Stimulated activated naive B cell treated with anti-CD40 and anti-IgM and Interleukin-4, amounts not matched to agents 10 μg/mL and 1 μg/mL and 100 μg/mL, for 72 hours (primary cell): Measurements from ENCODE around the gene CYP19A1.

Source experiments
- ATAC-seq, 2 donors: fragments of 150-1000 bp; cut with Tn5 transposase; replicated peaks; 2 replicates each; pipeline ENCODE4 v1.10.0; 2021; ENCODE audit warnings: moderate library complexity in 1 of 2
- DNase-seq: peaks from one replicate; pipeline ENCODE4 v3.0.0; 2021
- H3K27ac Mint-ChIP-seq: one replicate; pipeline ENCODE4 v1.8.0; 2022; ENCODE audit warnings: mild to moderate bottlenecking, mixed read lengths
- H3K27me3 Mint-ChIP-seq, 2 donors: one replicate each; pipeline ENCODE4 v1.8.0; 2022; ENCODE audit warnings: mixed read lengths in 2 of 2
- H3K36me3 Mint-ChIP-seq, 2 donors: one replicate each; pipeline ENCODE4 v1.8.0; 2022; ENCODE audit warnings: mixed read lengths in 2 of 2, mild to moderate bottlenecking in 1 of 2
- H3K4me1 Mint-ChIP-seq, 2 donors: one replicate each; pipeline ENCODE4 v1.8.0; 2022; ENCODE audit warnings: mixed read lengths in 2 of 2, mild to moderate bottlenecking in 1 of 2
- H3K4me3 Mint-ChIP-seq, 2 donors: one replicate each; pipeline ENCODE4 v1.8.0; 2022; ENCODE audit warnings: mild to moderate bottlenecking in 2 of 2, mixed read lengths in 2 of 2, moderate library complexity in 1 of 2
- H3K9me3 Mint-ChIP-seq, 2 donors: one replicate each; pipeline ENCODE4 v1.8.0; 2022; ENCODE audit warnings: mixed read lengths in 2 of 2, mild to moderate bottlenecking in 1 of 2

CYP19A1 gene

GRCh38 chr15:51368751-51369450, 30.5 kb upstream of the CYP19A1 start:
- Mint-ChIP-seq H3K4me1 (peaks cover 0 to 5% of the 10 kb centered on the region in 2 donors), H3K27me3 (peaks cover 0 to 7% of the 10 kb centered on the region in 2 donors), H3K9me3 (no peaks in the 10 kb centered on the region), H3K4me3 (no peak overlapping the region), H3K27ac (no peak overlapping the region), H3K36me3 (no peaks in the 10 kb centered on the region)
- no peak for DNase-seq
- no peak for ATAC-seq

- H3K36me3 Mint-ChIP-seq, result no peaks in the 10 kb centered on the region
- no peaks in the 10 kb centered on the region for H3K4me1 Mint-ChIP-seq
- H3K4me3 Mint-ChIP-seq, result no peak overlapping the region
- no peak for ATAC-seq
- H3K9me3 Mint-ChIP-seq, result no peaks in the 10 kb centered on the region
- H3K27ac Mint-ChIP-seq, result no peak overlapping the region
- H3K27me3 Mint-ChIP-seq, result peaks cover 0 to 7% of the 10 kb centered on the region in 2 donors
- no peak for DNase-seq
Measured at GRCh38 chr15:51368307-51368706, 29.9 kb upstream of the CYP19A1 start.

GRCh38 chr15:51367322-51367976, 29.1 kb upstream of the CYP19A1 start:
- Mint-ChIP-seq H3K4me1 (no peaks in the 10 kb centered on the region), H3K9me3 (no peaks in the 10 kb centered on the region), H3K27ac (no peak overlapping the region), H3K27me3 (peaks cover 0 to 7% of the 10 kb centered on the region in 2 donors), H3K4me3 (no peak overlapping the region), H3K36me3 (no peaks in the 10 kb centered on the region)
- ATAC-seq (no peak), DNase-seq (no peak)

GRCh38 chr15:51366920-51367319, 28.5 kb upstream of the CYP19A1 start:
- DNase-seq (no peak), ATAC-seq (no peak)
- Mint-ChIP-seq H3K27me3 (peaks cover 0 to 7% of the 10 kb centered on the region in 2 donors), H3K4me1 (no peaks in the 10 kb centered on the region), H3K27ac (no peak overlapping the region), H3K36me3 (no peaks in the 10 kb centered on the region), H3K4me3 (no peak overlapping the region), H3K9me3 (no peaks in the 10 kb centered on the region)

- Mint-ChIP-seq H3K9me3 (no peaks in the 10 kb centered on the region), H3K4me3 (no peak overlapping the region), H3K36me3 (no peaks in the 10 kb centered on the region), H3K27me3 (peaks cover 0 to 7% of the 10 kb centered on the region in 2 donors), H3K27ac (no peak overlapping the region), H3K4me1 (no peaks in the 10 kb centered on the region)
- DNase-seq, result no peak
- ATAC-seq, result no peak
Measured at GRCh38 chr15:51366071-51366470, 27.7 kb upstream of the CYP19A1 start.

GRCh38 chr15:51365417-51365816, 27.0 kb upstream of the CYP19A1 start:
- DNase-seq (no peak), ATAC-seq (no peak)
- no peaks in the 10 kb centered on the region for H3K4me1 Mint-ChIP-seq
- no peaks in the 10 kb centered on the region for H3K36me3 Mint-ChIP-seq
- H3K27me3 Mint-ChIP-seq, result peaks cover 0 to 7% of the 10 kb centered on the region in 2 donors
- no peaks in the 10 kb centered on the region for H3K9me3 Mint-ChIP-seq
- no peak overlapping the region for H3K27ac Mint-ChIP-seq
- no peak overlapping the region for H3K4me3 Mint-ChIP-seq

GRCh38 chr15:51363383-51363782, 25.0 kb upstream of the CYP19A1 start:
- Mint-ChIP-seq H3K4me3 (no peak overlapping the region), H3K27me3 (peaks cover 0 to 7% of the 10 kb centered on the region in 2 donors), H3K9me3 (no peaks in the 10 kb centered on the region), H3K36me3 (no peaks in the 10 kb centered on the region), H3K27ac (no peak overlapping the region), H3K4me1 (no peaks in the 10 kb centered on the region)
- DNase-seq (no peak), ATAC-seq (no peak)

- no peak overlapping the region for H3K4me3 Mint-ChIP-seq
- ATAC-seq, result no peak
- peaks cover 3 to 6% of the 10 kb centered on the region in 2 donors for H3K4me1 Mint-ChIP-seq
- DNase-seq, result no peak
- H3K27ac Mint-ChIP-seq, result no peak overlapping the region
- no peaks in the 10 kb centered on the region for H3K9me3 Mint-ChIP-seq
- H3K36me3 Mint-ChIP-seq, result no peaks in the 10 kb centered on the region
- no peaks in the 10 kb centered on the region for H3K27me3 Mint-ChIP-seq
Measured at GRCh38 chr15:51359981-51360380, 21.6 kb upstream of the CYP19A1 start.

GRCh38 chr15:51356983-51357382, 18.6 kb upstream of the CYP19A1 start:
- no peak overlapping the region for H3K27ac Mint-ChIP-seq
- no peaks in the 10 kb centered on the region for H3K36me3 Mint-ChIP-seq
- H3K4me3 Mint-ChIP-seq, result no peak overlapping the region
- peaks cover 3 to 6% of the 10 kb centered on the region in 2 donors for H3K4me1 Mint-ChIP-seq
- peaks cover 8 to 10% of the 10 kb centered on the region in 2 donors for H3K27me3 Mint-ChIP-seq
- no peaks in the 10 kb centered on the region for H3K9me3 Mint-ChIP-seq
- DNase-seq (no peak), ATAC-seq (no peak)

GRCh38 chr15:51356147-51356546, 17.8 kb upstream of the CYP19A1 start:
- Mint-ChIP-seq H3K4me1 (peaks cover 3 to 6% of the 10 kb centered on the region in 2 donors), H3K4me3 (no peak overlapping the region)

GRCh38 chr15:51355096-51355495, 16.7 kb upstream of the CYP19A1 start:
- peaks cover 3 to 6% of the 10 kb centered on the region in 2 donors for H3K4me1 Mint-ChIP-seq
- H3K36me3 Mint-ChIP-seq, result no peaks in the 10 kb centered on the region
- no peak for ATAC-seq

More at GRCh38 chr15:51356147-51356546, 17.8 kb upstream of the CYP19A1 start:
- no peaks in the 10 kb centered on the region for H3K36me3 Mint-ChIP-seq
- no peak overlapping the region for H3K27ac Mint-ChIP-seq
- ATAC-seq (no peak), DNase-seq (no peak)
- H3K27me3 Mint-ChIP-seq, result peaks cover 13 to 16% of the 10 kb centered on the region in 2 donors
- H3K9me3 Mint-ChIP-seq, result no peaks in the 10 kb centered on the region

GRCh38 chr15:51353976-51354375, 15.6 kb upstream of the CYP19A1 start:
- H3K4me1 Mint-ChIP-seq, result peaks cover 3 to 7% of the 10 kb centered on the region in 2 donors
- no peaks in the 10 kb centered on the region for H3K36me3 Mint-ChIP-seq
- no peak overlapping the region for H3K27ac Mint-ChIP-seq
- ATAC-seq, result no peak
- H3K4me3 Mint-ChIP-seq, result no peak overlapping the region
- no peak for DNase-seq
- H3K27me3 Mint-ChIP-seq, result peaks cover 16 to 17% of the 10 kb centered on the region in 2 donors
- no peaks in the 10 kb centered on the region for H3K9me3 Mint-ChIP-seq

More at GRCh38 chr15:51355096-51355495, 16.7 kb upstream of the CYP19A1 start:
- H3K27ac Mint-ChIP-seq, result no peak overlapping the region
- no peaks in the 10 kb centered on the region for H3K9me3 Mint-ChIP-seq
- DNase-seq, result no peak
- peaks cover 16 to 17% of the 10 kb centered on the region in 2 donors for H3K27me3 Mint-ChIP-seq
- no peak overlapping the region for H3K4me3 Mint-ChIP-seq

- Mint-ChIP-seq H3K27me3 (peaks cover 16 to 17% of the 10 kb centered on the region in 2 donors), H3K9me3 (no peaks in the 10 kb centered on the region), H3K4me3 (no peak overlapping the region), H3K36me3 (no peaks in the 10 kb centered on the region), H3K27ac (no peak overlapping the region), H3K4me1 (peaks cover 2 to 6% of the 10 kb centered on the region in 2 donors)
- ATAC-seq (no peak), DNase-seq (no peak)
Measured at GRCh38 chr15:51350723-51351122, 12.3 kb upstream of the CYP19A1 start.

GRCh38 chr15:51349156-51349844, 10.9 kb upstream of the CYP19A1 start:
- H3K4me3 Mint-ChIP-seq, result no peak overlapping the region
- H3K9me3 Mint-ChIP-seq, result no peaks in the 10 kb centered on the region
- H3K27ac Mint-ChIP-seq, result no peak overlapping the region
- H3K27me3 Mint-ChIP-seq, result peaks cover 10 to 15% of the 10 kb centered on the region in 2 donors
- no peaks in the 10 kb centered on the region for H3K36me3 Mint-ChIP-seq
- no peak for DNase-seq
- ATAC-seq, result no peak
- peaks cover 2 to 6% of the 10 kb centered on the region in 2 donors for H3K4me1 Mint-ChIP-seq
